Suprapubic skin (tissue), 4 donors: ENCODE results near the gene CEP170B. TPM values are rescaled to one million over a fixed set of nuclear protein-coding genes. Genes with fewer than 3 reads are reported as not detected.
"Not testable (repeated sequence)": the region's sequence is repeated elsewhere in the genome, so short reads cannot be mapped to it uniquely, and the experiment has no call there.

Source experiments
- DNase-seq, 2 donors: peaks; one replicate each; pipeline ENCODE4 v3.0.0-alpha.2; 2019; ENCODE audit warnings: low spot score in 2 of 2
- H3K27ac ChIP-seq: fragments of 200-600 bp; sonication (generic); one replicate; pipeline ENCODE4 v1.5.1; 2019
- H3K27me3 ChIP-seq: fragments of 200-600 bp; sonication (generic); one replicate; pipeline ENCODE4 v1.5.1; 2019
- H3K36me3 ChIP-seq: fragments of 200-600 bp; sonication (generic); one replicate; pipeline ENCODE4 v1.5.1; 2019
- H3K4me1 ChIP-seq: fragments of 200-600 bp; sonication (generic); one replicate; pipeline ENCODE4 v1.5.1; 2019
- H3K4me3 ChIP-seq: fragments of 200-600 bp; sonication (generic); one replicate; pipeline ENCODE4 v1.5.1; 2019; ENCODE audit warnings: mild to moderate bottlenecking
- H3K9me3 ChIP-seq: fragments of 200-600 bp; sonication (generic); one replicate; pipeline ENCODE4 v1.5.1; 2019
- CTCF ChIP-seq, 2 donors: fragments of 200-600 bp in 1 of 2; fragments of 450-650 bp in 1 of 2; sonication (generic) in 1 of 2; IDR thresholded peaks; one replicate each; pipeline ENCODE4 v1.5.1; 2016 to 2019; ENCODE audit warnings: antibody characterized with exemption in 2 of 2, mild to moderate bottlenecking in 1 of 2, moderate library complexity in 1 of 2
- EP300 ChIP-seq: sonication (generic); formaldehyde crosslinking; IDR thresholded peaks from one replicate; pipeline ENCODE4 v1.6.1; 2017; ENCODE audit warnings: antibody characterized with exemption
- POLR2A ChIP-seq, 2 donors: fragments of 450-650 bp; IDR thresholded peaks; one replicate each; pipeline ENCODE4 v1.6.1; 2017; ENCODE audit warnings: antibody characterized with exemption in 2 of 2, mild to moderate bottlenecking in 2 of 2, moderate library complexity in 2 of 2
- POLR2AphosphoS5 ChIP-seq, 3 donors: sonication (generic); formaldehyde crosslinking; IDR thresholded peaks; one replicate each; pipeline ENCODE4 v1.6.1; 2017; ENCODE audit warnings: antibody characterized with exemption in 3 of 3
- WGBS: methylation state at CpG from one replicate; pipeline ENCODE4 v1.1.5; 2018; 5-methylcytosine and 5-hydroxymethylcytosine counted together
- total RNA-seq, 4 donors: library from RNA; depleted of rRNA; stranded (reverse); fragments of >200 nt; gene quantifications; one replicate each; pipeline ENCODE4 v1.1.0, GENCODE V29; 2016

Gene CEP170B
- total RNA-seq, 4 donors from 2014 or later: 53.3 to 70.1 (median 60.4) TPM

DNA sequence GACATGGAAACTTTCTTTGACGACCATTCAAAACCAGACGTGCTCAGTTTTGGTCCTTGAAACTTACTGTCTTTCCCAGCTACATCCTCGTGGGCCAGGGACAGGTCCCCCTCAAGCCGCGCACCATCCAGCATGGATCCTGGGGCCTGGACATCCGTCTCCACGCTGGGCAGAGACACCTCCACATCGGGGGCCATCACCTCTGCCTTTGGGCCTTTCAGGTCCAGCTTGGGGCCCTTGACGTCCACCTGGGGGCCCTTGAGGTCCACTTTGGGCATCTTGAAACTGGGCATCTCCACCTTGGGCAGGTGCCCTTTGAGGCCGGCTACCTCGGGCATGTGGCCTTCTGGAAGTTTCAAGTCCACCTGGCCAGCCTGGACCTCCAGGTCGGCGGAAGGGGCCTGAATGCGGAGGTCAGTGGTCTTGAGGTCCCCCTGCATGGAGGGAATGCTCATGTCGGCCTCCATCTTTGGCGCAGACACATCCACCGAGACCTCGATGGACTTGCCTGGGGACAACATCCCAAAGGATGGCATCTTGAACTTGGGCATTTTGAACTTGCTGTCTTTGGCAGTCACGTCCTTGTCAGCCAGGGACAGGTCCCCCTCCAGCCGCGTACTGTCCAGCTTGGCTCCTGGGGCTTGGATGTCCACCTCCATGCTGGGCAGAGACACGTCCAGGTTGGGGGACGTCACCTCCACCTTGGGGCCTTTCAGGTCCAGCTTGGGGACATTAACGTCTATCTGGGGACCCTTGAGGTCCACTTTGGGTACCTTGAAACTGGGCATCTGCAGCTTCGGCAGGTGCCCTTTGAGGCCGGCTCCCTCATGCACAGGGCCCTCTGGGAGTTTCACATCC is 76.7 kb downstream of the CEP170B start:
- TF ChIP-seq CTCF (IDR thresholded peaks at IDR 0.05): no peak
- TF ChIP-seq EP300: no peak
- TF ChIP-seq POLR2AphosphoS5 (IDR thresholded peaks at IDR 0.05): no peak
- TF ChIP-seq POLR2A (IDR thresholded peaks at IDR 0.05): no peak
- Histone ChIP-seq H3K4me3 (no peak overlapping the region), H3K36me3 (peaks cover 86% of the 10 kb centered on the region), H3K27ac (no peak overlapping the region), H3K4me1 (no peaks in the 10 kb centered on the region), H3K9me3 (no peaks in the 10 kb centered on the region), H3K27me3 (no peaks in the 10 kb centered on the region)
- peak; percentile 62 to 63 for DNase-seq
- WGBS: 94% methylated on average over 25 of the region's 26 CpGs

GRCh38 chr14:104942586-104942985 is 77.5 kb downstream of the CEP170B start:
- TF ChIP-seq CTCF (IDR thresholded peaks at IDR 0.05): no peak
- no peak for TF ChIP-seq POLR2AphosphoS5 (IDR thresholded peaks at IDR 0.05)
- no peak for TF ChIP-seq EP300
- TF ChIP-seq POLR2A (IDR thresholded peaks at IDR 0.05): no peak
- no peaks in the 10 kb centered on the region for H3K9me3 ChIP-seq
- H3K4me3 ChIP-seq: no peak overlapping the region
- peaks cover 92% of the 10 kb centered on the region for H3K36me3 ChIP-seq
- no peak for DNase-seq
- no peaks in the 10 kb centered on the region for H3K4me1 ChIP-seq
- H3K27ac ChIP-seq: no peak overlapping the region
- WGBS: 90% methylated on average over 11 of the region's 16 CpGs
- no peaks in the 10 kb centered on the region for H3K27me3 ChIP-seq

DNA sequence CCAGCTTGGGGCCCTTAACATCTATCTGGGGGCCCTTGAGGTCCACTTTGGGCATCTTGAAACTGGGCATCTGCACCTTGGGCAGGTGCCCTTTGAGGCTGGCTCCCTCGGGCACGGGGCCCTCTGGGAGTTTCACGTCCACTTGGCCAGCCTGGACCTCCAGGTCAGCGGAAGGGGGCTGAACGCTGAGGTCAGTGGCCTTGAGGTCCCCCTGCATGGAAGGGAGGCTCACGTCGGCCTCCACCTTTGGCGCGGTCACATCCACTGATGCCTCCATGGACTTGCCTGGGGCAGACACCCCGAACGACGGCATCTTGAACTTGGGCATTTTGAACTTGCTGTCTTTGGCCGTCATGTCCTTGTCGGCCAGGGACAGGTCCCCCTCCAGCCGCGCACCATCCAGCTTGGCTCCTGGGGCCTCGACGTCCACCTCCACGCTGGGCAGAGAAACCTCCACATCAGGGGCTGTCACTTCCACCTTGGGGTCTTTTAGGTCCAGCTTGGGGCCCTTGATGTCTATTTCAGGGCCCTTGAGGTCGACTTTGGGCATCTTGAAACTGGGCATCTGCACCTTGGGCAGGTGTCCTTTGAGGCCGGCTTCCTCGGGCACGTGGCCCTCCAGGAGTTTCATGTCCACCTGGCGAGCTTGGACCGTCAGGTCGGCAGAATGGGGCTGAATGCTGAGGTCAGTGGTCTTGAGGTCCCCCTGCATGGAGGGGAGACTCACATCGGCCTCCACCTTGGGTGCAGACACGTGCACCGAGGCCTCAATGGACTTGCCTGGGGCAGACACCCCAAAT is 78.3 kb downstream of the CEP170B start:
- 92% methylated on average over 26 of the region's 29 CpGs for WGBS
- H3K36me3 ChIP-seq: peaks cover 95% of the 10 kb centered on the region
- H3K9me3 ChIP-seq, H3K4me3 ChIP-seq, H3K27ac ChIP-seq, H3K4me1 ChIP-seq, H3K27me3 ChIP-seq: not testable (repeated sequence)
- DNase-seq: peak in 1 of 2 donors; percentile 58

- not testable (repeated sequence) for H3K27me3 ChIP-seq, H3K9me3 ChIP-seq
These were observed 78.9 kb downstream of the CEP170B start for GRCh38 chr14:104944016-104944308.

GRCh38 chr14:104944436-104945205 is 79.6 kb downstream of the CEP170B start:
- not testable (repeated sequence) for H3K27ac ChIP-seq, H3K9me3 ChIP-seq, H3K4me1 ChIP-seq, H3K27me3 ChIP-seq, H3K4me3 ChIP-seq
- peaks cover 100% of the 10 kb centered on the region for H3K36me3 ChIP-seq
- peak in 1 of 2 donors; percentile 65 for DNase-seq
- WGBS: 91% methylated on average over 20 of the region's 29 CpGs

More at GRCh38 chr14:104944016-104944308, 78.9 kb downstream of the CEP170B start:
- not testable (repeated sequence) for H3K4me3 ChIP-seq, H3K4me1 ChIP-seq, DNase-seq, H3K27ac ChIP-seq
- peaks cover 99% of the 10 kb centered on the region for H3K36me3 ChIP-seq
- 100% methylated on average over 1 of the region's 6 CpGs for WGBS

DNA sequence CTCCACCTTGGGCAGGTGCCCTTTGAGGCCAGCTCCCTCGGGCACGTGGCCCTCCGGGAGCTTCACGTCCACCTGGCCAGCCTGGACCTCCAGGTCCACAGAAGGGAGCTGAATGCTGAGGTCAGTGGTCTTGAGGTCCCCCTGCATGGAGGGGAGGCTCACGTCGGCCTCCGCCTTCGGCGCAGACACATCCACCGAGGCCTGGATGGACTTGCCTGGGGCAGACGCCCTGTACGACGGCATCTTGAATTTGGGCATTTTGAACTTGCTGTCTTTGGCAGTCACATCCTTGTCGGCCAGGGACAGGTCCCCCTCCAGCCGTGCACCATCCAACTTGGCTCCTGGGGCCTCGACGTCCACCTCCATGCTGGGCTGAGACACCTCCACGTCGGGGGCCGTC is 80.2 kb downstream of the CEP170B start:
- H3K36me3 ChIP-seq: peaks cover 100% of the 10 kb centered on the region
- DNase-seq: peak in 1 of 2 donors; percentile 46
- H3K4me1 ChIP-seq, H3K27ac ChIP-seq, H3K9me3 ChIP-seq, H3K27me3 ChIP-seq, H3K4me3 ChIP-seq: not testable (repeated sequence)
- WGBS: 92% methylated on average over 17 of the region's 20 CpGs

Other genes with a start within 250 kb of the CEP170B start
- gene INF2, start 175.7 kb upstream of the CEP170B start, total RNA-seq: 100 to 1,000 TPM in 1 of 4 donors, 10 to 100 TPM in 3; 52.1 to 126 (median 81.8) TPM
- gene ADSS1, start 141.0 kb upstream of the CEP170B start, total RNA-seq: 10 to 100 TPM in 2 of 4 donors, 1 to 10 TPM in 2; 2.8 to 12.4 (median 9.0) TPM
- 100 to 1,000 TPM in 3 of 4 donors, 10 to 100 TPM in 1; 94.0 to 159 (median 142) TPM for gene SIVA1, start 112.1 kb upstream of the CEP170B start, total RNA-seq
- 10 to 100 TPM; 63.1 to 77.6 (median 70.4) TPM for gene AKT1, start 69.5 kb upstream of the CEP170B start, total RNA-seq
- 1 to 10 TPM; 3.7 to 9.8 (median 7.8) TPM for gene ZBTB42, start 64.2 kb upstream of the CEP170B start, total RNA-seq
- gene PLD4, start 59.6 kb downstream of the CEP170B start, total RNA-seq: under 1 TPM in 1 of 4 donors, not detected in 3; 0.16 TPM
- 100 to 1,000 TPM; 829 to 975 (median 858) TPM for gene AHNAK2, start 113.1 kb downstream of the CEP170B start, total RNA-seq
- gene CLBA1, start 120.5 kb downstream of the CEP170B start, total RNA-seq: 10 to 100 TPM in 2 of 4 donors, 1 to 10 TPM in 2; 6.3 to 10.9 (median 9.1) TPM
- 10 to 100 TPM; 27.7 to 38.6 (median 35.8) TPM for gene CDCA4, start 155.8 kb downstream of the CEP170B start, total RNA-seq
- gene GPR132, start 200.2 kb downstream of the CEP170B start, total RNA-seq: 1 to 10 TPM in 2 of 4 donors, under 1 TPM in 2; 0.95 to 2.7 (median 1.3) TPM